ENCODE data around the gene TRIM66. TPM values are rescaled to one million over a fixed set of nuclear protein-coding genes. Genes with fewer than 3 reads are reported as not detected.

Gene TRIM66
- 5.5 TPM for total RNA-seq (2013)
- 10 to 100 TPM in 1 of 3 donors, under 1 TPM in 2; 0.04 to 12.0 (median 0.47) TPM for polyA plus RNA-seq
- 4.0 and 7.6 TPM in 2 replicates for polyA minus RNA-seq
- total RNA-seq: 3.8 to 25.7 (median 8.9) reads per million in 11 experiments

- Mint-ChIP-seq H3K27ac (peak within 1 kb of the TSS; percentile 94 to 99 (median 97)), H3K36me3 (peaks cover 36 to 37% of the 10 kb centered on the region in 2 donors), H3K4me1 (peaks cover 27% of the 10 kb centered on the region), H3K27me3 (ENCODE audit: low read depth in 3 of 3) (no peaks in the 10 kb centered on the region), H3K9me3 (peaks cover 0 to 6% (median 0%) of the 10 kb centered on the region in 7 donors), H3K4me3 (peak within 1 kb of the TSS; percentile 90 to 92)
- Histone ChIP-seq H3K9me3 (replicated peaks in 1 of 2; ENCODE audit: control insufficient read depth in 1 of 2, insufficient read depth in 1 of 2, low read length in 2 of 2) (no peaks in the 10 kb centered on the region), H3K79me2 (ENCODE audit: insufficient read depth, low read length) (peaks cover 47% of the 10 kb centered on the region), H3K4me2 (replicated peaks; ENCODE audit: extremely low read depth, low read length, poor library complexity, severe bottlenecking) (peak within 1 kb of the TSS; percentile 91), H4K20me1 (ENCODE audit: insufficient read depth, low read length) (peaks cover 19% of the 10 kb centered on the region), H3K36me3 (replicated peaks in 1 of 2; ENCODE audit: control insufficient read depth in 1 of 2, insufficient read depth in 2 of 2, low read length in 2 of 2) (peaks cover 33 to 59% of the 10 kb centered on the region in 2 donors), H3K9ac (ENCODE audit: insufficient read depth, low read length, poor library complexity, severe bottlenecking) (peak within 1 kb of the TSS; percentile 99), H3K4me3 (replicated peaks in 1 of 3; ENCODE audit: low read depth in 2 of 3, low read length in 3 of 3) (peak within 1 kb of the TSS; percentile 70 to 96 (median 76)), H2AFZ (ENCODE audit: insufficient read depth, low read depth, low read length, poor library complexity, severe bottlenecking) (peak within 1 kb of the TSS; percentile 89), H3K27me3 (ENCODE audit: control insufficient read depth in 2 of 2, insufficient read depth in 2 of 2, low read length in 2 of 2) (no peaks in the 10 kb centered on the region), H3K27ac (ENCODE audit: low read depth in 1 of 2, low read length in 2 of 2) (peak within 1 kb of the TSS; percentile 93 to 100), H3K4me1 (ENCODE audit: control insufficient read depth in 1 of 2, insufficient read depth in 2 of 2, low read length in 2 of 2) (peaks cover 21 to 29% of the 10 kb centered on the region in 2 donors)
- intact Hi-C loops (cut with micrococcal nuclease): loop anchor here (5.0 to 10.0 kb wide), 4 partner anchors 280 to 698 kb away; partner anchors contain the start of genes EIF3F (in 1 of the 2), TMEM41B (in 1 of the 2) and TMEM9B (in 1 of the 2)
- no peak for TF ChIP-seq CTCF (IDR thresholded peaks at IDR 0.05)
- DNase-seq: peak; percentile 97
- WGBS (ENCODE audit: insufficient coverage): under 1% methylated on average over 62 of the region's 67 CpGs
Measured at GRCh38 chr11:8682303-8683114, at the start of gene TRIM66, which contains the start of gene RPL27A. TRIM66 (minus strand) TSS chr11:8682665; CDS start chr11:8672274, 10,391 bp downstream. RPL27A (plus strand) TSS chr11:8682792; CDS start chr11:8682814, 22 bp downstream.

GRCh38 chr11:8731647-8732323 is 49.3 kb upstream of the TRIM66 start:
- Histone ChIP-seq H2AFZ (ENCODE audit: insufficient read depth, low read depth, low read length, poor library complexity, severe bottlenecking) (peak overlapping the region; percentile 55), H3K27me3 (ENCODE audit: control insufficient read depth in 2 of 2, insufficient read depth in 2 of 2, low read length in 2 of 2) (no peaks in the 10 kb centered on the region), H3K9me3 (replicated peaks in 1 of 2; ENCODE audit: control insufficient read depth in 1 of 2, insufficient read depth in 1 of 2, low read length in 2 of 2) (no peaks in the 10 kb centered on the region), H3K79me2 (ENCODE audit: insufficient read depth, low read length) (no peaks in the 10 kb centered on the region), H3K27ac (ENCODE audit: low read depth in 1 of 2, low read length in 2 of 2) (no peak overlapping the region), H3K9ac (ENCODE audit: insufficient read depth, low read length, poor library complexity, severe bottlenecking) (no peak overlapping the region), H3K4me2 (replicated peaks; ENCODE audit: extremely low read depth, low read length, poor library complexity, severe bottlenecking) (no peak overlapping the region), H3K4me1 (ENCODE audit: control insufficient read depth in 1 of 2, insufficient read depth in 2 of 2, low read length in 2 of 2) (peaks cover 3 to 10% of the 10 kb centered on the region in 2 donors), H4K20me1 (ENCODE audit: insufficient read depth, low read length) (no peaks in the 10 kb centered on the region), H3K36me3 (replicated peaks in 1 of 2; ENCODE audit: control insufficient read depth in 1 of 2, insufficient read depth in 2 of 2, low read length in 2 of 2) (no peaks in the 10 kb centered on the region), H3K4me3 (replicated peaks in 1 of 3; ENCODE audit: low read depth in 2 of 3, low read length in 3 of 3) (no peak overlapping the region)
- peaks cover 17% of the 10 kb centered on the region for H3K4me1 Mint-ChIP-seq
- DNase-seq: no peak
- whole genome bisulfite sequencing (ENCODE audit: insufficient coverage): 100% methylated on average over 1 of the region's 3 CpGs
- peaks cover 0 to 6% (median 2%) of the 10 kb centered on the region in 3 donors for H3K27me3 Mint-ChIP-seq (ENCODE audit: low read depth in 3 of 3)
- H3K27ac Mint-ChIP-seq: peak overlapping the region in 3 of 7 donors; percentile 47 to 77 (median 77)
- intact Hi-C loops (cut with micrococcal nuclease): no loop called here
- peaks cover 0 to 2% (median 0%) of the 10 kb centered on the region in 7 donors for H3K9me3 Mint-ChIP-seq
- H3K36me3 Mint-ChIP-seq: no peaks in the 10 kb centered on the region
- TF ChIP-seq CTCF (IDR thresholded peaks at IDR 0.05): no peak
- H3K4me3 Mint-ChIP-seq: no peak overlapping the region
